HG03060 (cell line): ENCODE measurements around the gene ANTXRL.
"Not testable (repeated sequence)": the region's sequence is repeated elsewhere in the genome, so short reads cannot be mapped to it uniquely, and the experiment has no call there.

Experiments
- ATAC-seq: cut with Tn5 transposase; IDR thresholded peaks from one replicate; pipeline ENCODE4 v1.9.1; 2021; ENCODE audit warnings: low read depth, moderate number of reproducible peaks; ENCODE audit not compliant: unreplicated experiment

Gene ANTXRL

GRCh38 chr10:46272863-46273415 is 13.9 kb upstream of the ANTXRL start:
- ATAC-seq: no peak

- no peak for ATAC-seq
These were observed 13.0 kb upstream of the ANTXRL start for GRCh38 chr10:46273506-46274477.

- no peak for ATAC-seq
These were observed 9.0 kb upstream of the ANTXRL start for GRCh38 chr10:46277840-46278239.

GRCh38 chr10:46282421-46282831 is 4.4 kb upstream of the ANTXRL start:
- not testable (repeated sequence) for ATAC-seq

- ATAC-seq: no peak
These were observed 3.8 kb upstream of the ANTXRL start for GRCh38 chr10:46282842-46283574.

- no peak for ATAC-seq
These were observed 3.1 kb upstream of the ANTXRL start for GRCh38 chr10:46283580-46284285.

GRCh38 chr10:46284286-46285229 is 2.2 kb upstream of the ANTXRL start:
- peak; percentile 49 for ATAC-seq

GRCh38 chr10:46285300-46285699 is 1.5 kb upstream of the ANTXRL start:
- ATAC-seq: no peak

GRCh38 chr10:46285966-46286620 is 704 bp upstream of the ANTXRL start:
- ATAC-seq: no peak

GRCh38 chr10:46287846-46288477 is 1.2 kb downstream of the ANTXRL start:
- ATAC-seq: no peak

- no peak for ATAC-seq
These were observed 1.9 kb downstream of the ANTXRL start for GRCh38 chr10:46288601-46289206.

- ATAC-seq: no peak
These were observed 2.5 kb downstream of the ANTXRL start for GRCh38 chr10:46289209-46289810.

GRCh38 chr10:46290101-46290886 is 3.5 kb downstream of the ANTXRL start:
- no peak for ATAC-seq

GRCh38 chr10:46291817-46292572 is 5.2 kb downstream of the ANTXRL start:
- ATAC-seq: no peak

GRCh38 chr10:46292573-46293023 is 5.8 kb downstream of the ANTXRL start:
- ATAC-seq: no peak

- ATAC-seq: no peak
These were observed 6.4 kb downstream of the ANTXRL start for GRCh38 chr10:46293228-46293627.
